Progenitor cell of endocrine pancreas (in vitro differentiated cells): ENCODE data around the gene LGALS9. TPM values are rescaled to one million over a fixed set of nuclear protein-coding genes. Genes with fewer than 3 reads are reported as not detected.
"Not testable (repeated sequence)": the region's sequence is repeated elsewhere in the genome, so short reads cannot be mapped to it uniquely, and the experiment has no call there.

ENCODE experiments used
- DNase-seq: peaks from one replicate; pipeline ENCODE4 v3.0.0; 2021; ENCODE audit warnings: low spot score; ENCODE audit not compliant: unreplicated experiment
- H3K27ac Mint-ChIP-seq: 2 replicates; pipeline ENCODE4 v1.8.0; 2021; ENCODE audit warnings: mild to moderate bottlenecking, moderate library complexity, mixed read lengths
- H3K27me3 Mint-ChIP-seq: 2 replicates; pipeline ENCODE4 v1.8.0; 2021; ENCODE audit warnings: mixed read lengths
- H3K36me3 Mint-ChIP-seq: 2 replicates; pipeline ENCODE4 v1.8.0; 2022; ENCODE audit warnings: mixed read lengths; ENCODE audit not compliant: insufficient read depth
- H3K4me1 Mint-ChIP-seq: 2 replicates; pipeline ENCODE4 v1.8.0; 2021; ENCODE audit warnings: low read depth, mixed read lengths
- H3K4me3 Mint-ChIP-seq: 2 replicates; pipeline ENCODE4 v1.8.0; 2021; ENCODE audit warnings: low read depth, mild to moderate bottlenecking, moderate library complexity, mixed read lengths
- H3K9me3 Mint-ChIP-seq: 2 replicates; pipeline ENCODE4 v1.8.0; 2021; ENCODE audit warnings: low read depth, mixed read lengths
- CTCF ChIP-seq: fragments of 200-600 bp; sonication (generic); IDR thresholded peaks from one replicate; pipeline ENCODE4 v1.5.0; 2021; ENCODE audit warnings: antibody characterized with exemption, mild to moderate bottlenecking; ENCODE audit not compliant: unreplicated experiment
- total RNA-seq: library from RNA; stranded (reverse); gene quantifications from 2 replicates; pipeline ENCODE4 v1.2.1, GENCODE V29; 2021

Gene LGALS9
- total RNA-seq, 1 donor from 2014 or later, result 2.1 TPM

DNA sequence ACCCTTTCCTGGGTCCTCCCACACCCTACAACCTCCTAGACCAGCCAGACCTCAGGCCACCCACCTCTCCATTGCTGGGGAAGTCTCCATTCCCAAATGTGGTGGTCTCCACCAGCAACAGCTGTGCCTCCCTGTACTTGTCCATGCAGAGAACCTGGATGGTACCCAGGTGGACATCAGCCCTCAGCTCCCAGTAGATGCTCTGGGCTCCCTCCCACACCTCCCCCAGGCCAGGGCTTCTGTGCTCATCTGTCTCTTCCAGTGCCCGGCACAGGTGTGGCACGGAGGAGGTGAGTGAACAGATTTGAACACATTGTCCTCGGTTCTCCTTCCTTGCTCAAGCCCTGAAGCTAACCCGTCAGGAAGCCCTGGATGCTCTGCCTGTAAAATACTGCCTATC lies 34.6 kb downstream of the LGALS9 start:
- no peaks in the 10 kb centered on the region for H3K36me3 Mint-ChIP-seq
- H3K9me3 Mint-ChIP-seq, result no peaks in the 10 kb centered on the region
- H3K27me3 Mint-ChIP-seq, result peaks cover 6% of the 10 kb centered on the region
- no peak overlapping the region for H3K4me3 Mint-ChIP-seq
- H3K27ac Mint-ChIP-seq, result no peak overlapping the region
- no peak for TF ChIP-seq CTCF
- DNase-seq, result no peak
- H3K4me1 Mint-ChIP-seq, result no peaks in the 10 kb centered on the region

GRCh38 chr17:27666270-27666669 lies 35.3 kb downstream of the LGALS9 start:
- not testable (repeated sequence) for DNase-seq, H3K27ac Mint-ChIP-seq, H3K4me3 Mint-ChIP-seq, H3K36me3 Mint-ChIP-seq, H3K27me3 Mint-ChIP-seq, H3K9me3 Mint-ChIP-seq, H3K4me1 Mint-ChIP-seq

DNA sequence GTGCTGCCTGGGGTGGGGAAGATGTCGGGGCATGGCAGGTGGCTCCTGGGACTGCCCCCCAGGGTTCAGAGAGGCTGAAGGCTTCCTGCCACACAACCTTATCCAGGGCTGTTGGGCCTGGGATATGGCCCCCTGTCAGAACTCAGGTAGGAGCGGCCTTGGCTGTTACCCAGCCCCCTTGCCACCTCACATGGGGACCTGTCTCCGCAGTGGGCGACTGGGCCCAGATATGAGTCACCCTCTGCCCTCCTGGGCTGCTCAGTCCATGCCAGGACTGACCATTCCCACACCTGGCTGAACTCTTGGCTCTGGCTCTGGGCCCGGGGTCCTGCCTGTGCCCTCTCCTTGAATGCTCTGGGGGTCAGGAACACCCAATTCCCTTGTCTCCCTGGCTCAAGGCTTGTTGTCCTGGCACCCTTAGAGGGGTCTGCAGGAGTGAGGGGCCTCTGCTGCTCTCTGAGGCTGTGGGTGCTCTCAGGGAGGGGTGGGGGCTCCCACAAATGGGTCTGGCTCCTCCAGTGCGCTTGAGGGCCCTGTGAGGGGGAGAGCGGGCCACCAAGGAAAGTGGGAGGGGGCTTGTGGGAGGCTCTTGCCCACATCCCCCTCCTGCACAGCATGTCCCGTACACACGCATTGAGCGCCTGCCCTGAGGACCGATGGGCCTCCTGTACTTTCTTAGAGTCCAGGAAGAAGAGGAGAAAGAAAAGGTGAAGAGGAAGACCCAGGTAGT lies 36.0 kb downstream of the LGALS9 start:
- TF ChIP-seq CTCF, result no peak
- H3K9me3 Mint-ChIP-seq, result no peaks in the 10 kb centered on the region
- H3K27me3 Mint-ChIP-seq, result no peaks in the 10 kb centered on the region
- H3K36me3 Mint-ChIP-seq, result no peaks in the 10 kb centered on the region
- no peak overlapping the region for H3K4me3 Mint-ChIP-seq
- DNase-seq, result no peak
- H3K4me1 Mint-ChIP-seq, result no peaks in the 10 kb centered on the region
- no peak overlapping the region for H3K27ac Mint-ChIP-seq

DNA sequence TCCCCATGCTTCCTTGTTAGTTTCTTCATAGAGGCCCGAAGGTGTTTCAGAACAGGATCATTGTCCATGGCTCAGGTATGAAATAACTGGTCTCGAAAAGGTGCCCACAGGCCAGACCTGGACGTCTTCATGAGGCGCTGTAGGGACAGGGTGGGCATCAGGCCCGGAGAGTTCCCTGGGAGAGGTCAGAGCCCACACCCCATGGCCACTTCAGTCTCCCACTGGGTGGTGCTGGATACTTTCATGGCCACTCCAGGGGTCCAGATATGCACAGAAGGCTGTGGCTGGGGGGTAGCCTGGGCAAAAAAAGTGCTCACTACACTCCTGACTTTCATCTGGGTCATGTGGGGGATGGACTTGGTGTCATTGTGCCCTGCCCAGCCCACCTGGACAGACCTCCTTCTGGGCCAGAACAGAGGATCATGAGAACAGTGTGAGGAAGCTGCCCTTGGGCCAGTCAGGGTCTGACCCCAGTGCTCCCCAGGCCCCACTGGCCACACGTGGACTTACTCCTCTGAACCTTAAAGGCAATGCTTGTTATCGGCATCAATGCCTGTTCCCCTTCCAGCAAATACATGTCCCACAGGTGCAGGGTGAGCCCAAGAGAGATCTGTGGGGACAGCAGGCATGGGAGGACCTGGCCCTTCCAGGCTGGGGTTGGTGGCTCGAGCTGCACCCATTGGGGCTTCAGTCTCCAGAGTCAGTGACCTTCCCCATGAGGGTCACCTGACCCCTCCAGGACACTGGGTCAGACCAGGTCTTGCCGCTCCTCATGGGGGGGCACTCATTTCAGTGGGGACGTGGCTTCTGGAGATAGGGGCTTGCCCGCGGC lies 36.9 kb downstream of the LGALS9 start:
- DNase-seq, result no peak
- H3K36me3 Mint-ChIP-seq, result no peaks in the 10 kb centered on the region
- no peaks in the 10 kb centered on the region for H3K27me3 Mint-ChIP-seq
- H3K4me1 Mint-ChIP-seq, result no peaks in the 10 kb centered on the region
- TF ChIP-seq CTCF, result no peak
- H3K4me3 Mint-ChIP-seq, result no peak overlapping the region
- H3K27ac Mint-ChIP-seq, result no peak overlapping the region
- H3K9me3 Mint-ChIP-seq, result no peaks in the 10 kb centered on the region

- H3K9me3 Mint-ChIP-seq, result no peaks in the 10 kb centered on the region
- no peak overlapping the region for H3K27ac Mint-ChIP-seq
- no peaks in the 10 kb centered on the region for H3K36me3 Mint-ChIP-seq
- no peaks in the 10 kb centered on the region for H3K27me3 Mint-ChIP-seq
- no peaks in the 10 kb centered on the region for H3K4me1 Mint-ChIP-seq
- H3K4me3 Mint-ChIP-seq, result no peak overlapping the region
- DNase-seq, result no peak
- TF ChIP-seq CTCF, result no peak
Observed at GRCh38 chr17:27668488-27668823, 37.5 kb downstream of the LGALS9 start.
